ENCODE measurements around the gene HINFP.
A peak's percentile ranks its signal among the peaks of the same experiment; 100 is the strongest.

The HINFP gene

DNA sequence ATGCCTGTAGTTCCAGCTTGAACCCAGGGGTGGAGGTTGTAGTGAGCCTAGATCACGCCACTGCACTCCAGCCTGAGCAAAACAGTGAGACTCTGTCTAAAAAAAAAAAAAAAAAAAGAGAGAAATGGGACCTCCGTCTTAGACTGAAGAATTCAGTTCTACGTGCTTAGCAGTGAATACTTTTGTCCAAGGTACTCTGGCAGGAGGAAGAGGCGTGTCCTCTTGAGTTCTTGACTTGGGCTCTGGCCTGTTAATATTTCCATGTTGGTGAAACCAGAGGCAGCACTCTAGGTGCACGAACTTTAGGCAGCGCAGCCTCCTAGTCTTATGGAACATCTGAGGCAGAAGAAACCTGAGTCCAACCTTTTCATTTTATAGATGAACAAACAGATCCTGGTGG lies 34.3 kb upstream of the HINFP start:
- TF ChIP-seq, protein P1, sequence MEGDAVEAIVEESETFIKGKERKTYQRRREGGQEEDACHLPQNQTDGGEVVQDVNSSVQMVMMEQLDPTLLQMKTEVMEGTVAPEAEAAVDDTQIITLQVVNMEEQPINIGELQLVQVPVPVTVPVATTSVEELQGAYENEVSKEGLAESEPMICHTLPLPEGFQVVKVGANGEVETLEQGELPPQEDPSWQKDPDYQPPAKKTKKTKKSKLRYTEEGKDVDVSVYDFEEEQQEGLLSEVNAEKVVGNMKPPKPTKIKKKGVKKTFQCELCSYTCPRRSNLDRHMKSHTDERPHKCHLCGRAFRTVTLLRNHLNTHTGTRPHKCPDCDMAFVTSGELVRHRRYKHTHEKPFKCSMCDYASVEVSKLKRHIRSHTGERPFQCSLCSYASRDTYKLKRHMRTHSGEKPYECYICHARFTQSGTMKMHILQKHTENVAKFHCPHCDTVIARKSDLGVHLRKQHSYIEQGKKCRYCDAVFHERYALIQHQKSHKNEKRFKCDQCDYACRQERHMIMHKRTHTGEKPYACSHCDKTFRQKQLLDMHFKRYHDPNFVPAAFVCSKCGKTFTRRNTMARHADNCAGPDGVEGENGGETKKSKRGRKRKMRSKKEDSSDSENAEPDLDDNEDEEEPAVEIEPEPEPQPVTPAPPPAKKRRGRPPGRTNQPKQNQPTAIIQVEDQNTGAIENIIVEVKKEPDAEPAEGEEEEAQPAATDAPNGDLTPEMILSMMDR (IDR thresholded peaks at IDR 0.05; ENCODE audit: low read depth, low read length, missing control alignments): no peak
- no peak overlapping the region for H3K4me3 ChIP-seq (ENCODE audit: low read depth, low read length)
- in situ Hi-C loops (cut with HindIII; ENCODE audit: low sequenced_read_pairs): no loop called here
- no peak for DNase-seq (ENCODE audit: low read depth)

DNA sequence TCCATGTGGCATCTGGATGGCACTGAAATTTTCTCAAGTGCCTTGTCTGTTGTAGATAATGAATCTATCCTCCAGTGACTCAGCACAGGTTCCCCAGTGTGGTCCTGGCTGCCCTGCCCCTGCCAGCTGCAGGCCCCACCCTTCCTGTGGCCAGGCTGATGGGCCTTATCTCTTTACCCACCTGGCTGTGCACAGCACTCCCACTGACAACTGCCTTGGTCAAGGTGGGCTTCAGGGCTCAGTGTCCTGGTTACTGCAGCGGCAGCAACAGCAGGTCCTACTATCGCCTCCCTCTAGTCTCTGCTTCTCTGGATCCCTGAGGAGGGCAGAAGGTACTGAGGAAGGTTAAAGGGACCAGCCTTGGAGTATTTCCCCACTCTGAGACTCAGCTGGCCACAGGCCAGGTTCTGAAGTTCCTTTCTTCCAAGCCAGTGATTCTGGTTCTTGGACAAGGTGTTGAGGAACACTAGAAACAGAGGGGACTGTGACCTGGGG lies 33.6 kb upstream of the HINFP start:
- in situ Hi-C loops (cut with HindIII; ENCODE audit: low sequenced_read_pairs): no loop called here
- no peak overlapping the region for H3K4me3 ChIP-seq (ENCODE audit: low read depth, low read length)

DNA sequence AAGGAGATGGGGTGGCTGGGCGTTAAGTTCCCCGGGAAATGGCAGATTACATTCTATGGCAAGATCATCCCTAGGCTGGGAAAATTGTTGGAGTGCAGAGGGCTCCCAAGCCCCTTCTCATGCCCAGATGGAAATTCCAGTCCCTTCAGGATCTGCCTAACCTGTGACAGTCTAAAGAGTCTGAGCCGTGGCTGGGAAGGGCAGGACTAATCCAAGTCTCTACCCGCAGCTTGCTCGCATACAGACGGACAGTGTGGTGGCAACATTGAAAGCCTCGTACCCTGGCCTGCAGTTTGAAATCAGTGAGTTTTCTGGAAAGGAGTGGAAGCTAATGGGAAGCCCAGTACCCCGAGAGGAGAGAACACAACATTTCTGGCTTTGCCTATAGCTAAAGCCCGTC lies 33.0 kb upstream of the HINFP start:
- in situ Hi-C loops (cut with HindIII; ENCODE audit: low sequenced_read_pairs): no loop called here
- DNase-seq (ENCODE audit: low read depth): no peak
- TF ChIP-seq, protein P1 (IDR thresholded peaks at IDR 0.05; ENCODE audit: low read depth, low read length, missing control alignments): no peak
- H3K4me3 ChIP-seq (ENCODE audit: low read depth, low read length): no peak overlapping the region

More for the DNA sequence above, 33.6 kb upstream of the HINFP start:
- TF ChIP-seq, protein P1 (IDR thresholded peaks at IDR 0.05; ENCODE audit: low read depth, low read length, missing control alignments): no peak
- DNase-seq (ENCODE audit: low read depth): no peak

DNA sequence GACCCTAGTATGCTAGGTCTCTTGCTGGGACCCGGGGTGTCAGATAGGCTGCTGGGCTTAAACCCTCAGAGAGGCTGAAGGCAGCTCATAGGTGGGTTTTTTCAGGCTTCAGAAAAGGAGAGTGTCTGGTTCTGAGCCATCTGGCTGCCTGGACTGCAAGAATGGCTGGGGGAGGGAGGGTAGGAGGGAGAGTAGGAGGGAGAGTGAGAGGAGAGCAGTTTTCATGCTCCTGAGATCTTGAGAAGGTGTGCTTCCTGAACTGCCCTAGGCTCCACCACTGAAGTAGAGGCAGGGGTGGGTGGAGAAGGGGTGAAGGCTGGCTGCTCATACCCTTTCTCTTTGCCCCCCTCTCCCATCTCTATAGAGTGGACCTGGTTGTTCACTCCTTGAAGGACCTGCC lies 32.1 kb upstream of the HINFP start:
- in situ Hi-C loops (cut with HindIII; ENCODE audit: low sequenced_read_pairs): no loop called here
- TF ChIP-seq, protein P1 (IDR thresholded peaks at IDR 0.05; ENCODE audit: low read depth, low read length, missing control alignments): no peak
- DNase-seq (ENCODE audit: low read depth): no peak
- no peak overlapping the region for H3K4me3 ChIP-seq (ENCODE audit: low read depth, low read length)

DNA sequence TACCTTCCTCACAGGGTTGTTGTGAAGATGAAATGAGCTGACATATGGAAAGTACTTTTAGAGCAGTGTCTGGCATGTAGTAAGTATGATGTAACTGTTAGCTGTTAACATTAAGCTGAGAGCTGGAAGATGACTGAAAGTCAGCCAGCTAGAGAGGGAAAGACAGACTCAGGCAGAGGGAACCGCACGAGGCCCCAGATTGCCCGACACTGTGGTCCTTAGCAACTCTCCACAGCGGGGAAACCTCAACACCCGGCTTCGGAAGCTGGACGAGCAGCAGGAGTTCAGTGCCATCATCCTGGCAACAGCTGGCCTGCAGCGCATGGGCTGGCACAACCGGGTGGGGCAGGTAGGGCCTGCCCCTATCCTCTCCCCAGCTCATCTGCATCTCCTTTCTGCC lies 30.2 kb upstream of the HINFP start:
- DNase-seq (ENCODE audit: low read depth): no peak
- TF ChIP-seq, protein P1 (IDR thresholded peaks at IDR 0.05; ENCODE audit: low read depth, low read length, missing control alignments): no peak
- in situ Hi-C loops (cut with HindIII; ENCODE audit: low sequenced_read_pairs): no loop called here
- no peak overlapping the region for H3K4me3 ChIP-seq (ENCODE audit: low read depth, low read length)

DNA sequence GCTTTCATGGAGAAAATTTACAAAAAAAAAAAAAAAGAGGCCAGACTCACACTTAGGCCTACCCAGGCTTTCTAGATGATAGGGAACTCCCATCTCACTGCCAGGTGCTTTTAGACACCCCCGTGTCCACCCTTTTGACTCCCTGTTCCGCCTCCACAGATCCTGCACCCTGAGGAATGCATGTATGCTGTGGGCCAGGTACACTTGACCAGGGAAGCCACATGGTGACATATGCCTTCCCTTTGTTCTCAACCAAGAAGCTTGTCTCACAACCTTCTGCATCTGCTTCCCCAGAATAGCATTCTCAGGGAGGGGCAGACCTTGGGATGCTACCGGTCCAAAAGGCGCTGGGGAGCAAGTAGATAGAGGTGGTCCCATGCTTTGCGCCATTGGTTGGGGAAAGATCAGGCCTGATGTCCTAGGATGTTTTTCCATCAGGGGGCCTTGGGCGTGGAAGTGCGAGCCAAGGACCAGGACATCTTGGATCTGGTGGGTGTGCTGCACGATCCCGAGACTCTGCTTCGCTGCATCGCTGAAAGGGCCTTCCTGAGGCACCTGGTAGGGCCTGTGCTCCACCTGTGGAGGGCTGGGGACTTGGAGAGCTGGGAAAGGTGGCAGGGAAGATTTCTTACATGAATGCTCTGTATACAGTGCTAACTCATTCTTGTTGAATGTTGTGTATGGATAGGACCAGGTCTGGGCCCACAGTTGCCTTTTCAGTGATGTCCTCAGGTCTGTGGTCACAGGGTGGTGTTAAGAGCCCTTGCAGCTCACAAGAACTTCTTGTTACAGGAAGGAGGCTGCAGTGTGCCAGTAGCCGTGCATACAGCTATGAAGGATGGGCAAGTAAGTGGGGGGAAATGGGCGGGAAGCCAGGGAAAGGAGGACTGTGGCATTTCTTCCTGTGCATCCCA lies 29.2 kb upstream of the HINFP start:
- in situ Hi-C loops (cut with HindIII; ENCODE audit: low sequenced_read_pairs): no loop called here
- TF ChIP-seq, protein P1 (IDR thresholded peaks at IDR 0.05; ENCODE audit: low read depth, low read length, missing control alignments): no peak
- H3K4me3 ChIP-seq (ENCODE audit: low read depth, low read length): peak overlapping the region; percentile 73
- no peak for DNase-seq (ENCODE audit: low read depth)
